Fibroblast of lung (primary cell): Measurements from ENCODE around the gene MPRIP.

Experiments used
- EZH2 ChIP-seq: IDR thresholded peaks from 2 replicates; pipeline ENCODE4 v1.5.1; 2012; ENCODE audit warnings: low read length, control low read depth, mild to moderate bottlenecking; ENCODE audit errors: missing control alignments
- TF ChIP-seq, protein P1 (sequence below), 2 donors: IDR thresholded peaks in 1 of 2; conservative IDR thresholded peaks in 1 of 2; 1 replicate in 1 of 2; 2 replicates in 1 of 2; pipeline ENCODE4 v1.5.1; 2011 to 2012; ENCODE audit warnings: low read length in 2 of 2, control low read depth in 1 of 2, inconsistent platforms in 1 of 2, low read depth in 1 of 2, mild to moderate bottlenecking in 1 of 2

DNA sequence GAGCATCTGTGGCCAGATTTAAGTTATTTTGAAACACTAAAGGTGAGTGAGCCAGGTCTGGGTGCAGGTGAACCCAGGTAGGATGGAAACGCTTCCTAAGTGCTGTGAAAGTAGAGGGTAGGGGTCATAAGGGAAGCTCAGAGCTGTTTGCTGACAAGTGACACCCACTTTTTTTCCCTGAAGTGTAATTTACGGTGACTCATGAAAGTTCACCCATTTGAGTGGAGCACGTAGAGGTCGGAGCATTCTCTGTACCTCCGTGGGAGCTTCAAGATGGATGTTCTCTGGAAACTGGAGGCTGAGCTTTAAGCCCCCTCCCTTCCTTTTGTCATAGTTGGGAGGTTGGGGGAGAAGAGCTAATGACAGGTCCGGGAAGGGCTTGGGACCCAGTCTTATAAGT is 44.3 kb downstream of the MPRIP start:
- TF ChIP-seq, protein P1, sequence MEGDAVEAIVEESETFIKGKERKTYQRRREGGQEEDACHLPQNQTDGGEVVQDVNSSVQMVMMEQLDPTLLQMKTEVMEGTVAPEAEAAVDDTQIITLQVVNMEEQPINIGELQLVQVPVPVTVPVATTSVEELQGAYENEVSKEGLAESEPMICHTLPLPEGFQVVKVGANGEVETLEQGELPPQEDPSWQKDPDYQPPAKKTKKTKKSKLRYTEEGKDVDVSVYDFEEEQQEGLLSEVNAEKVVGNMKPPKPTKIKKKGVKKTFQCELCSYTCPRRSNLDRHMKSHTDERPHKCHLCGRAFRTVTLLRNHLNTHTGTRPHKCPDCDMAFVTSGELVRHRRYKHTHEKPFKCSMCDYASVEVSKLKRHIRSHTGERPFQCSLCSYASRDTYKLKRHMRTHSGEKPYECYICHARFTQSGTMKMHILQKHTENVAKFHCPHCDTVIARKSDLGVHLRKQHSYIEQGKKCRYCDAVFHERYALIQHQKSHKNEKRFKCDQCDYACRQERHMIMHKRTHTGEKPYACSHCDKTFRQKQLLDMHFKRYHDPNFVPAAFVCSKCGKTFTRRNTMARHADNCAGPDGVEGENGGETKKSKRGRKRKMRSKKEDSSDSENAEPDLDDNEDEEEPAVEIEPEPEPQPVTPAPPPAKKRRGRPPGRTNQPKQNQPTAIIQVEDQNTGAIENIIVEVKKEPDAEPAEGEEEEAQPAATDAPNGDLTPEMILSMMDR (conservative IDR thresholded peaks at IDR 0.05 in 1 of 2, IDR thresholded peaks at IDR 0.05 in 1 of 2; ENCODE audit: low read depth in 1 of 2, low read length in 2 of 2) = no peak
- TF ChIP-seq EZH2 = no peak
